GM12864 (cell line): ENCODE measurements around the gene DHDH.
"Not testable (repeated sequence)": the region's sequence is repeated elsewhere in the genome, so short reads cannot be mapped to it uniquely, and the experiment has no call there.

Experiments used
- DNase-seq: peaks from one replicate; pipeline ENCODE4 v3.0.0-alpha.2; 2011; ENCODE audit warnings: low read depth
- H3K4me3 ChIP-seq: 2 replicates; pipeline ENCODE4 v1.5.1; 2011; ENCODE audit warnings: mild to moderate bottlenecking, low read depth, low read length, control low read depth
- CTCF ChIP-seq: IDR thresholded peaks from 2 replicates; pipeline ENCODE4 v1.5.1; 2011; ENCODE audit warnings: low read depth, mild to moderate bottlenecking, moderate library complexity, low read length, control low read depth, inconsistent platforms; ENCODE audit errors: missing control alignments

The DHDH gene

GRCh38 chr19:48918801-48919247, 14.7 kb upstream of the DHDH start:
- no peak for DNase-seq
- no peak overlapping the region for H3K4me3 ChIP-seq
- no peak for TF ChIP-seq CTCF

GRCh38 chr19:48919271-48919670, 14.2 kb upstream of the DHDH start:
- not testable (repeated sequence) for H3K4me3 ChIP-seq, DNase-seq

GRCh38 chr19:48920949-48921348, 12.6 kb upstream of the DHDH start:
- TF ChIP-seq CTCF, result no peak
- no peak overlapping the region for H3K4me3 ChIP-seq

GRCh38 chr19:48921721-48922500, 11.6 kb upstream of the DHDH start:
- DNase-seq, result no peak
- TF ChIP-seq CTCF, result no peak
- no peak overlapping the region for H3K4me3 ChIP-seq

More at GRCh38 chr19:48920949-48921348, 12.6 kb upstream of the DHDH start:
- no peak for DNase-seq

- no peak for DNase-seq
- TF ChIP-seq CTCF, result no peak
- H3K4me3 ChIP-seq, result no peak overlapping the region
Measured at GRCh38 chr19:48922548-48923490, 10.7 kb upstream of the DHDH start.

DNA sequence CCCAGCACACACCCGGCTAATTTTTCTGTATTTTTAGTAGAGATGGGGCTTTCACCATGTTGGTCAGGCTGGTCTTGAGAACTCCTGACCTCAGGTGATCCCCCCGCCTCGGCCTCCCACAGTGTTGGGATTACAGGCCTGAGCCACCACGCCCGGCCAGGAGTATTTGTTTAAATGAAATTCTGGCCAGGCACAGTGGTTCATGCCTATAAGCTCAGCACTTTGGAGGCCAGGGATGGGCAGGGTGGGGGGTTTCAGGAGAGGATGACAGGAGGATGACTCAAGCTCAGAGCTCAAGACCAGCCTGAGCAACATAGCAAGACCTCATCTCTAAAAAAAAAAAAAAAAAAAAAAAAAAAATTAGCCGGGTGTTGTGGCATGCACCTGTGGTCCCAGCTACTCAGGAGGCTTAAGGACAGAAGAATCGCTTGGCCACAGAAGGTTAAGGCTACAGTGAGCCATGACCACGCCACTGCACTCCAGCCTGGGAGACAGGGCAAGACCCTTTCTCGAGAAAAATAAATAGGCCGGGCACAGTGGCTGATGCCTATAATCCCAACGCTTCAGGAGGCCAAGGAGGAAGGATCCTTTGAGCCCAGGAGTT, 8.2 kb upstream of the DHDH start:
- no peak for TF ChIP-seq CTCF
- no peak overlapping the region for H3K4me3 ChIP-seq
- no peak for DNase-seq

DNA sequence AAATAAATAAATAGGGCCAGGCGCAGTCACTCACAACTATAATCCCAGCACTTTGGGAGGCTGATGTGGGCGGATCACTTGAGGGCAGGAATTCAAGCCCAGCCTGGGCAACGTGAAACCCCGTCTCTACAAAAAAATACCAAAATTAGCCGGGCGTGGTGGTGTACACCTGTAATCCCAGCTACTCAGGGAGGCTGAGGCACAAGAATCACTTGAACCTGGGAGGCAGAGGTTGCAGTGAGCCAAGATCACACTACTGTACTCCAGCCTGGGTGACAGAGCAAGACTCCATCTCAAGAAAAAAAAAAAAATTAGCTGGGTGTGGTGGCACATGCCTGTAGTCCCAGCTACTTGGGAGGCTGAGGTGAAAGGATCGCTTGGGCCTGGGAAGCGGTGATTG, 7.6 kb upstream of the DHDH start:
- DNase-seq, result not testable (repeated sequence)

More for the DNA sequence above, 7.6 kb upstream of the DHDH start:
- not testable (repeated sequence) for H3K4me3 ChIP-seq
